Measurements from ENCODE around the gene BPGM. TPM values are rescaled to one million over a fixed set of nuclear protein-coding genes. Genes with fewer than 3 reads are reported as not detected.

BPGM gene
- total RNA-seq (2021; ENCODE audit: unreplicated experiment), result 10.0 TPM
- 3.4 and 4.8 TPM in 2 replicates for polyA plus RNA-seq (2012)
- Bru-seq, nascent RNA, result percentile 48 among the genes with signal in this experiment
- percentile 40 among the genes with signal in this experiment for BruChase-seq, experiment 1, labeled RNA remaining after a 6-hour chase
- percentile 47 among the genes with signal in this experiment for BruChase-seq, experiment 2, labeled RNA remaining after a 2-hour chase
- long read RNA-seq, transcript BPGM-201 (3 exons, 1,753 nt), result major isoform, 22 of 25 reads
- long read RNA-seq, partial matches to known transcripts, result 3 of 25 reads
- long read RNA-seq, other reads (novel, unspliced or antisense), result 0 of 25 reads

DNA sequence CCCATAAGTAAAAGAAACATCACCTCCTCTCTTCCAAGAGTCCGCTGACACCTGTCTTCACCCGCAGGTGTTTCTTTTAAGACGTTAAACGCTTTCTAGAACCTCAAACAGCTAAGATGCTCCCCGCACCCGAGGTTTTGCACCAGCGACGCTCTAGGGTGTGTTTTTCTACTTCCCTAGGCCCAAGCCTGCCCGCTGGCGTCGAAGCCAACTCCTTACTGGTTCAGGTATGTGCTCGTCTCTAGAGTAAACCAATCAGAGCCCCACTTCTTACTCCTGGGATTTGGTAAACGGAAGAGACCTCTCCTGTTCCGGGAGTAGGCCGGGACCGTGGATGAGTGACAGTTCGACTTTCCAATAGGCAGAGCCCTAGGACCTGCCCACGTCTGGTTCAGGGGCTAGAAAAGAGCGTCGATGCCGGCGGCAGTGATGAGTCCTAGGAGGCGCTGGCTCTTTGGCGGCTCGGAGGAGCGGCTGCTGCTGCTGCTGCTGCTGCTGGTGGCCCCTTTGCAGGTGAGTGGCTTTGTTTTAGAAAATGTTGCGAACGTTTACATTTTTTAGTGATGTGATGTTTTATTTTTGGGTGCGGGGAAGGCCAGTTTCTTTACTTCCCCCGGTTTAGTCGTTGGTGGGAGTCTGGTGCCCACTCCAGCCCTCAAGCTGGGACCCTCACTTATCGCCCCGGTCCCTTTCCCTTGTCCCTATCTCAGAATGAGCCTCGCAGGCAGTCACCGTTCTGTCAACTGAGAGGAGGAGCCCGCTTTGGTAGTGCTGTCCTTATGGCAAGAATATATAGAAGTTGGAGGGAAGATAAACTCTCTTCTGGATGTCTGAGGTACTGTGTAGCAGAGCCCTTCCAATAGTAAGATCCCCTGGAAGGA lies at the start of gene BPGM:
Gene BPGM, plus strand, starts transcription at position 429 of the 881 bp plus-strand sequence. CDS start 14,655 bp downstream, outside the sequence.
- H3K9me3 ChIP-seq (ENCODE audit: control insufficient read depth in 1 of 2, insufficient read depth in 1 of 2, low read depth in 1 of 2, low read length in 2 of 2), result no peaks in the 10 kb centered on the region
- H3K27ac ChIP-seq (ENCODE audit: low read depth, low read length), result 0 out of 2 replicates have a peak within 1 kb of the TSS, but pooled peaks have one; percentile 19
- BruUV-seq (replicated peaks), result TSS peak; percentile 75
- no peaks in the 10 kb centered on the region for H3K27me3 ChIP-seq (ENCODE audit: insufficient read depth, low read length)
- H3K4me2 ChIP-seq (ENCODE audit: low read length), result peak within 1 kb of the TSS; percentile 91
- peaks cover 3 to 12% of the 10 kb centered on the region in 2 experiments; a peak in 2 of 4 replicates for H3K4me1 ChIP-seq (ENCODE audit: control insufficient read depth in 1 of 2, insufficient read depth in 2 of 2, low read length in 2 of 2)
- no peaks in the 10 kb centered on the region for H3K36me3 ChIP-seq (ENCODE audit: control insufficient read depth in 1 of 2, insufficient read depth in 2 of 2, low read length in 2 of 2)
- peak within 1 kb of the TSS; percentile 73 for H3K9ac ChIP-seq (ENCODE audit: low read length)
- RAD21 ChIA-PET (ENCODE audit: low non-redundant PET in 1 of 2, low total read pairs in 2 of 2, uncharacterized antibody in 2 of 2, unreplicated experiment in 2 of 2), result no interaction called here
- peak; percentile 99 for ATAC-seq
- peak within 1 kb of the TSS; percentile 88 for H2AFZ ChIP-seq (ENCODE audit: low read depth, low read length, poor library complexity, severe bottlenecking)
- peaks cover 10% of the 10 kb centered on the region; the same call in 1 of the 2 replicates for H3K79me2 ChIP-seq (ENCODE audit: insufficient read depth, low read length)
- POLR2A ChIA-PET, result interaction anchor here (0.7 to 2.1 kb wide), 6 partner anchors 9 to 558 kb away, joined by 3 to 7 read pairs (median 4); no protein-coding TSS in a partner anchor
- H4K20me1 ChIP-seq (ENCODE audit: insufficient read depth), result no peaks in the 10 kb centered on the region
- intact Hi-C loops (cut with micrococcal nuclease), result no loop called here
- no peaks in the 10 kb centered on the region for H3K9me2 ChIP-seq (ENCODE audit: insufficient read depth)
- CTCF ChIA-PET, result interaction anchor here (1.0 to 3.2 kb wide), 5 partner anchors 11 to 214 kb away, joined by 3 to 17 read pairs (median 4); no protein-coding TSS in a partner anchor
- DNase-seq (ENCODE audit: low read depth, low spot score), result peak; percentile 100
- H3K4me3 ChIP-seq (replicated peaks in 1 of 2; ENCODE audit: low read depth in 1 of 2, low read length in 2 of 2), result peak within 1 kb of the TSS; percentile 63 to 87
- TF ChIP-seq JUND (IDR thresholded peaks at IDR 0.05) (no peak), CBX3 (IDR thresholded peaks at IDR 0.05; ENCODE audit: low read depth) (no peak), ZNF274 (IDR thresholded peaks at IDR 0.05; ENCODE audit: low read depth, low read length) (no peak), EZH2phosphoT487 (IDR thresholded peaks at IDR 0.05; ENCODE audit: borderline replicate concordance) (no peak), EZH2 (IDR thresholded peaks at IDR 0.05) (no peak), SRF (IDR thresholded peaks at IDR 0.05; ENCODE audit: low read depth) (no peak), ZBTB33 (IDR thresholded peaks at IDR 0.05; ENCODE audit: extremely low read depth, insufficient replicate concordance, low read length) (no peak), ELF1 (IDR thresholded peaks at IDR 0.05; ENCODE audit: borderline replicate concordance, low read depth) (peak; percentile 81), SIN3A (IDR thresholded peaks at IDR 0.05; ENCODE audit: low read depth) (no peak; the same call in 1 of the 2 replicates), ZFX (IDR thresholded peaks at IDR 0.05) (0 out of 2 replicates have a peak, but pooled peaks have one; percentile 56), RAD21 (IDR thresholded peaks at IDR 0.05; ENCODE audit: low read depth) (no peak), CEBPB (IDR thresholded peaks at IDR 0.05; ENCODE audit: low read depth) (no peak), TCF7L2 (IDR thresholded peaks at IDR 0.05; ENCODE audit: borderline replicate concordance, extremely low read depth, insufficient read depth, insufficient read length) (no peak), POLR2A (IDR thresholded peaks at IDR 0.05; ENCODE audit: borderline replicate concordance, extremely low read depth, insufficient read depth, insufficient read length) (peak; percentile 89), SP1 (IDR thresholded peaks at IDR 0.05; ENCODE audit: low read depth) (peak; percentile 99), YY1 (IDR thresholded peaks at IDR 0.05; ENCODE audit: extremely low read depth, insufficient replicate concordance, low read depth, low read length) (peak; percentile 84)
- TF ChIP-seq, protein P1, sequence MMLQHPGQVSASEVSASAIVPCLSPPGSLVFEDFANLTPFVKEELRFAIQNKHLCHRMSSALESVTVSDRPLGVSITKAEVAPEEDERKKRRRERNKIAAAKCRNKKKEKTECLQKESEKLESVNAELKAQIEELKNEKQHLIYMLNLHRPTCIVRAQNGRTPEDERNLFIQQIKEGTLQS (IDR thresholded peaks at IDR 0.05), result no peak
- TF ChIP-seq, protein P2, sequence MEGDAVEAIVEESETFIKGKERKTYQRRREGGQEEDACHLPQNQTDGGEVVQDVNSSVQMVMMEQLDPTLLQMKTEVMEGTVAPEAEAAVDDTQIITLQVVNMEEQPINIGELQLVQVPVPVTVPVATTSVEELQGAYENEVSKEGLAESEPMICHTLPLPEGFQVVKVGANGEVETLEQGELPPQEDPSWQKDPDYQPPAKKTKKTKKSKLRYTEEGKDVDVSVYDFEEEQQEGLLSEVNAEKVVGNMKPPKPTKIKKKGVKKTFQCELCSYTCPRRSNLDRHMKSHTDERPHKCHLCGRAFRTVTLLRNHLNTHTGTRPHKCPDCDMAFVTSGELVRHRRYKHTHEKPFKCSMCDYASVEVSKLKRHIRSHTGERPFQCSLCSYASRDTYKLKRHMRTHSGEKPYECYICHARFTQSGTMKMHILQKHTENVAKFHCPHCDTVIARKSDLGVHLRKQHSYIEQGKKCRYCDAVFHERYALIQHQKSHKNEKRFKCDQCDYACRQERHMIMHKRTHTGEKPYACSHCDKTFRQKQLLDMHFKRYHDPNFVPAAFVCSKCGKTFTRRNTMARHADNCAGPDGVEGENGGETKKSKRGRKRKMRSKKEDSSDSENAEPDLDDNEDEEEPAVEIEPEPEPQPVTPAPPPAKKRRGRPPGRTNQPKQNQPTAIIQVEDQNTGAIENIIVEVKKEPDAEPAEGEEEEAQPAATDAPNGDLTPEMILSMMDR (IDR thresholded peaks at IDR 0.05 in 2 of 3, conservative IDR thresholded peaks at IDR 0.05 in 1 of 3; ENCODE audit: borderline replicate concordance in 1 of 3, insufficient read depth in 1 of 3, low read depth in 2 of 3, low read length in 2 of 3), result peak in 2 of 3 experiments; percentile 4 to 39; a peak in 2 of 6 replicates

All from HCT116 (cell line).